ENCODE results near the gene MB21D2.
A peak's percentile ranks its signal among the peaks of the same experiment; 100 is the strongest.

The MB21D2 gene

GRCh38 chr3:192821161-192821560, 96.5 kb downstream of the MB21D2 start:
- no peak for TF ChIP-seq CTCF (conservative IDR thresholded peaks at IDR 0.05; ENCODE audit: low read depth, low read length)
- no peak overlapping the region for H3K4me3 ChIP-seq (ENCODE audit: low read depth, low read length)

GRCh38 chr3:192820161-192820560, 97.5 kb downstream of the MB21D2 start:
- no peak for TF ChIP-seq CTCF (conservative IDR thresholded peaks at IDR 0.05; ENCODE audit: low read depth, low read length)
- DNase-seq (ENCODE audit: low read depth), result no peak

More at GRCh38 chr3:192821161-192821560, 96.5 kb downstream of the MB21D2 start:
- DNase-seq (ENCODE audit: low read depth), result no peak

GRCh38 chr3:192819001-192819569, 98.6 kb downstream of the MB21D2 start:
- no peak for TF ChIP-seq CTCF (conservative IDR thresholded peaks at IDR 0.05; ENCODE audit: low read depth, low read length)
- DNase-seq (ENCODE audit: low read depth), result peak; percentile 84
- H3K4me3 ChIP-seq (ENCODE audit: low read depth, low read length), result no peak overlapping the region

More at GRCh38 chr3:192820161-192820560, 97.5 kb downstream of the MB21D2 start:
- H3K4me3 ChIP-seq (ENCODE audit: low read depth, low read length), result no peak overlapping the region

GRCh38 chr3:192818126-192818525, 99.5 kb downstream of the MB21D2 start:
- H3K4me3 ChIP-seq (ENCODE audit: low read depth, low read length), result no peak overlapping the region
- DNase-seq (ENCODE audit: low read depth), result no peak
- no peak for TF ChIP-seq CTCF (conservative IDR thresholded peaks at IDR 0.05; ENCODE audit: low read depth, low read length)

GRCh38 chr3:192817506-192817905, 100.2 kb downstream of the MB21D2 start:
- DNase-seq (ENCODE audit: low read depth), result no peak
- no peak overlapping the region for H3K4me3 ChIP-seq (ENCODE audit: low read depth, low read length)
- TF ChIP-seq CTCF (conservative IDR thresholded peaks at IDR 0.05; ENCODE audit: low read depth, low read length), result no peak

- no peak for TF ChIP-seq CTCF (conservative IDR thresholded peaks at IDR 0.05; ENCODE audit: low read depth, low read length)
- DNase-seq (ENCODE audit: low read depth), result peak; percentile 75
- H3K4me3 ChIP-seq (ENCODE audit: low read depth, low read length), result no peak overlapping the region
Measured at GRCh38 chr3:192817053-192817452, 100.6 kb downstream of the MB21D2 start.

- peak; percentile 81 for DNase-seq (ENCODE audit: low read depth)
- peak; percentile 67 for TF ChIP-seq CTCF (conservative IDR thresholded peaks at IDR 0.05; ENCODE audit: low read depth, low read length)
- no peak overlapping the region for H3K4me3 ChIP-seq (ENCODE audit: low read depth, low read length)
Measured at GRCh38 chr3:192816351-192816750, 101.3 kb downstream of the MB21D2 start.
